GM12874 (cell line): ENCODE data around the gene DHX58.

Source experiments
- CTCF ChIP-seq: IDR thresholded peaks from 2 replicates; pipeline ENCODE4 v1.5.1; 2011; ENCODE audit warnings: low read depth, mild to moderate bottlenecking, control low read depth, low read length, moderate library complexity; ENCODE audit not compliant: insufficient read depth

The DHX58 gene

GRCh38 chr17:42125565-42125964 lies 13.1 kb upstream of the DHX58 start:
- TF ChIP-seq CTCF, result no peak

GRCh38 chr17:42124256-42124655 lies 11.7 kb upstream of the DHX58 start:
- no peak for TF ChIP-seq CTCF

GRCh38 chr17:42122371-42123303 lies 10.1 kb upstream of the DHX58 start, which contains the start of gene HSPB9:
TSS of gene HSPB9 (plus strand) at chr17:42122804. CDS start at chr17:42122851, 47 bp downstream.
- TF ChIP-seq CTCF, result no peak

GRCh38 chr17:42120770-42121769 lies 8.6 kb upstream of the DHX58 start, which contains the start of gene KAT2A:
TSS of gene KAT2A (minus strand) at chr17:42121367. CDS start at chr17:42121304, 63 bp downstream.
- TF ChIP-seq CTCF, result no peak

- TF ChIP-seq CTCF, result no peak
Observed at GRCh38 chr17:42120161-42120769, 7.8 kb upstream of the DHX58 start.

GRCh38 chr17:42119301-42119700 lies 6.8 kb upstream of the DHX58 start:
- no peak for TF ChIP-seq CTCF
